ENCODE measurements around the gene NRP1.

Gene NRP1

GRCh38 chr10:33337326-33337957 is 3.0 kb upstream of the NRP1 start:
- Histone ChIP-seq H3K9ac (ENCODE audit: low read length) (no peak overlapping the region), H3K4me1 (ENCODE audit: low read length) (no peaks in the 10 kb centered on the region), H3K9me3 (replicated peaks; ENCODE audit: insufficient read depth, low read length) (no peaks in the 10 kb centered on the region), H4K20me1 (ENCODE audit: insufficient read depth, low read length) (no peaks in the 10 kb centered on the region), H3K27me3 (replicated peaks; ENCODE audit: insufficient read depth, low read length) (peaks cover 12% of the 10 kb centered on the region), H3K36me3 (replicated peaks; ENCODE audit: insufficient read depth, low read length) (no peaks in the 10 kb centered on the region), H3K9me2 (replicated peaks; ENCODE audit: insufficient read depth, low read length) (no peaks in the 10 kb centered on the region), H3K79me2 (ENCODE audit: low read length) (no peaks in the 10 kb centered on the region), H3K4me2 (ENCODE audit: low read depth, low read length) (no peak overlapping the region), H3K4me3 (ENCODE audit: low read length) (no peak overlapping the region), H2AFZ (ENCODE audit: low read length) (no peak overlapping the region), H3K27ac (ENCODE audit: low read length) (no peak overlapping the region), H3F3A (ENCODE audit: insufficient read depth, low read length) (no peaks in the 10 kb centered on the region)
- no peak for DNase-seq
- TF ChIP-seq EZH2 (optimal IDR thresholded peaks at IDR 0.05; ENCODE audit: low read depth, low read length) (no peak), CTCF (IDR thresholded peaks at IDR 0.05; ENCODE audit: low read length) (no peak), EZH2phosphoT487 (IDR thresholded peaks at IDR 0.05; ENCODE audit: low read length) (no peak)

DNA sequence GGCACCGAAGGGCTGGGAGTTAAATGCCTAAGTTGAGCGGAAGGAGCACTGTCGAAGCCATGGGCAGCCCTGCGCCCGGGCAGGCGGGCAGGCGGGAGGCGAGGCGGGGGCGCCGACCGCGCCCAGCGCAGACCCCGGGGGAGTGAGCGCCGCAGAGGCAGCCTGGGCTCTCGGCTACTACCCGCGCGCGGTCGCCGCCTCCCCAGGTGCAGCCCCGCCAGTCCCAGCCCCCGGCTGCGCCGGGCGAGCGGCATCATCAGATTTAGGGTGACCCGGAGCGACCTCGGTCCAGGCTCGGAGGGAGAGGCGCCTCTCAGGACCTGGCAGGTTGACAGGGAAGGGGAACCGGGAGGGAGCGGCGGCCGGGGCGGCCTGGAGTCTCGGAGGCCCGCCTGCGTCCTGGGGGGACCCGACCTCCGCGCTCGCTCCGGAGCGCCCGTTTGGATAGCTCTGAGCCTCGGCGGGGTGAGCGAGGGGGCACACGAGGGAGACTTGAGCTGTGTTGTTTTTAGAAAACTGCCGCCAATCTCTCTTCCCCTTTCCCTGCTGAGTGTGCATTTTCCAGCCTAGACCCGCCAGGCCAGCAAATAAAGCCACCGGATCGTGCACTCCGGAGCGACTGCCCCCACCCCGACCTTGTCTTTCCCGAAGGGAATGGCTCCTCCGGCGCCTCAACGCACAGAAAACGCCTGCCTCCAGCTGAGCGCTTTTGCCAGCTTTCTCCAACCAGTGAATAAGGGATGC is 2.3 kb upstream of the NRP1 start:
- Histone ChIP-seq H3K4me3 (ENCODE audit: low read length) (no peak overlapping the region), H2AFZ (ENCODE audit: low read length) (no peak overlapping the region), H3F3A (ENCODE audit: insufficient read depth, low read length) (no peaks in the 10 kb centered on the region), H3K4me2 (ENCODE audit: low read depth, low read length) (no peak overlapping the region), H3K36me3 (replicated peaks; ENCODE audit: insufficient read depth, low read length) (no peaks in the 10 kb centered on the region), H3K9ac (ENCODE audit: low read length) (no peak overlapping the region), H3K27me3 (replicated peaks; ENCODE audit: insufficient read depth, low read length) (peaks cover 12% of the 10 kb centered on the region), H3K9me2 (replicated peaks; ENCODE audit: insufficient read depth, low read length) (no peaks in the 10 kb centered on the region), H3K79me2 (ENCODE audit: low read length) (no peaks in the 10 kb centered on the region), H3K4me1 (ENCODE audit: low read length) (no peaks in the 10 kb centered on the region), H3K9me3 (replicated peaks; ENCODE audit: insufficient read depth, low read length) (no peaks in the 10 kb centered on the region), H3K27ac (ENCODE audit: low read length) (no peak overlapping the region), H4K20me1 (ENCODE audit: insufficient read depth, low read length) (no peaks in the 10 kb centered on the region)
- DNase-seq, result no peak
- TF ChIP-seq EZH2phosphoT487 (IDR thresholded peaks at IDR 0.05; ENCODE audit: low read length) (no peak), CTCF (IDR thresholded peaks at IDR 0.05; ENCODE audit: low read length) (no peak)

- no peaks in the 10 kb centered on the region for H3K79me2 ChIP-seq (ENCODE audit: low read length)
- H4K20me1 ChIP-seq (ENCODE audit: insufficient read depth, low read length), result no peaks in the 10 kb centered on the region
- no peak for DNase-seq
- no peaks in the 10 kb centered on the region for H3K9me2 ChIP-seq (replicated peaks; ENCODE audit: insufficient read depth, low read length)
- H3K9ac ChIP-seq (ENCODE audit: low read length), result no peak overlapping the region
- peak overlapping the region; percentile 76; the same call in 1 of the 2 replicates for H3K4me3 ChIP-seq (ENCODE audit: low read length)
- peak overlapping the region; percentile 87; the same call in 1 of the 2 replicates for H2AFZ ChIP-seq (ENCODE audit: low read length)
- H3K9me3 ChIP-seq (replicated peaks; ENCODE audit: insufficient read depth, low read length), result no peaks in the 10 kb centered on the region
- no peaks in the 10 kb centered on the region for H3F3A ChIP-seq (ENCODE audit: insufficient read depth, low read length)
- peak overlapping the region; percentile 97; the same call in 1 of the 2 replicates for H3K4me2 ChIP-seq (ENCODE audit: low read depth, low read length)
- H3K4me1 ChIP-seq (ENCODE audit: low read length), result no peaks in the 10 kb centered on the region
- H3K27me3 ChIP-seq (replicated peaks; ENCODE audit: insufficient read depth, low read length), result peaks cover 12% of the 10 kb centered on the region
- H3K27ac ChIP-seq (ENCODE audit: low read length), result no peak overlapping the region
- no peaks in the 10 kb centered on the region for H3K36me3 ChIP-seq (replicated peaks; ENCODE audit: insufficient read depth, low read length)
- no peak for TF ChIP-seq CTCF (IDR thresholded peaks at IDR 0.05; ENCODE audit: low read length)
- no peak for TF ChIP-seq EZH2phosphoT487 (IDR thresholded peaks at IDR 0.05; ENCODE audit: low read length)
- TF ChIP-seq EZH2 (optimal IDR thresholded peaks at IDR 0.05; ENCODE audit: low read depth, low read length), result no peak
Observed at GRCh38 chr10:33335801-33336581, 1.5 kb upstream of the NRP1 start.
